ENCODE results near the gene SPINDOC. TPM values are rescaled to one million over a fixed set of nuclear protein-coding genes. Genes with fewer than 3 reads are reported as not detected.
"Not testable (repeated sequence)": the region's sequence is repeated elsewhere in the genome, so short reads cannot be mapped to it uniquely, and the experiment has no call there.

The SPINDOC gene
- total and polyA plus RNA-seq, 4 donors = 9.1 to 39.4 (median 25.7) TPM

DNA sequence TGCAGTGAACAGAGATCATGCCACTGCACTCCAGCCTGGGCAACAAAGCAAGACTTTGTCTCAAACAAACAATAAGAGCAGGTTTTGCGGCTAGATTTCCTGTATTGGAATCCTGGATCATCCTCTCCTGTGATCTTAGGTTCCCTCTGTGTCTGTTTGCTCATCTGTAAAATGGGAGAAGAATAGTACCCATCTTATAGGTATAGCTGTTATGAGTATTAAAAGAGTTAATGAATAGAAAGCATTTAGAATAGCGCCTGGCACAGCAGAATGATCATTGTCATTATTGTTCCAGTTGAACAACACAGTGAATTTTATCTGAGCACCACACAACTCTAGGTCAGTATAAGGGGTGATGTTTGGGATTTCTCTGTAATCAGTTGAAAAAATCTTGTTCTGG is 36.4 kb downstream of the SPINDOC start:
- Histone ChIP-seq H3K36me3 (ENCODE audit: control insufficient read depth, insufficient read depth, low read length) (peaks cover 12% of the 10 kb centered on the region), H3K27me3 (ENCODE audit: control insufficient read depth, insufficient read depth, low read length) (no peaks in the 10 kb centered on the region), H3K4me3 (ENCODE audit: low read depth, low read length) (no peak overlapping the region), H3K9me3 (ENCODE audit: control insufficient read depth, insufficient read depth, low read length) (no peaks in the 10 kb centered on the region), H3K27ac (ENCODE audit: low read depth, low read length) (no peak overlapping the region), H3K4me1 (ENCODE audit: control insufficient read depth, insufficient read depth, low read length) (peaks cover 20% of the 10 kb centered on the region)
- WGBS (ENCODE audit: insufficient coverage) = 80% methylated on average over 1 of the region's 2 CpGs
- no peak for DNase-seq (ENCODE audit: low read depth in 4 of 6, low spot score in 6 of 6)

DNA sequence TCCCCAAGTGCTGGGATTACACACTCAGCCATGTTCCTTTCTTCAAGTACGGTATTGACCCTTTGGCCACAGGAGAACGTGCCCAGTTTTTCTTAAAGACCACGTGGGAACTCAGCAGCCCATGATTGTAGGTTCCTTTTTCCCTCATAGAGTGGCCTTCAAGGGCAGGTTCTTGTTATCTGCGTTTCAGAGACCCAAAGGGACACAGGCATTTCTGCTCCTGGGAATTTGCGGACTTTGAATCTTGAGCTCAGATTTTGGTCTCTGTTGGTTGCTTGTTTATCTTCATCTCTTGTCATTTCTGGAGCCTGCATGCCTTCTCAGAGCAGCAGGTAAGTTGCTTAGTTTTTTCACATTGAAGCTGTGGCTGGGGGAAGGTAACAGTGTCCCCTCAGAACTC is 37.7 kb downstream of the SPINDOC start:
- peaks cover 15% of the 10 kb centered on the region for H3K4me1 ChIP-seq (ENCODE audit: control insufficient read depth, insufficient read depth, low read length)
- WGBS (ENCODE audit: insufficient coverage) = 94% methylated on average over 5 of the region's 5 CpGs
- H3K27ac ChIP-seq (ENCODE audit: low read depth, low read length) = no peak overlapping the region
- peaks cover 10% of the 10 kb centered on the region for H3K36me3 ChIP-seq (ENCODE audit: control insufficient read depth, insufficient read depth, low read length)
- no peak overlapping the region for H3K4me3 ChIP-seq (ENCODE audit: low read depth, low read length)
- H3K9me3 ChIP-seq (ENCODE audit: control insufficient read depth, insufficient read depth, low read length) = no peaks in the 10 kb centered on the region
- DNase-seq (ENCODE audit: low read depth in 4 of 6, low spot score in 6 of 6) = no peak
- no peaks in the 10 kb centered on the region for H3K27me3 ChIP-seq (ENCODE audit: control insufficient read depth, insufficient read depth, low read length)

DNA sequence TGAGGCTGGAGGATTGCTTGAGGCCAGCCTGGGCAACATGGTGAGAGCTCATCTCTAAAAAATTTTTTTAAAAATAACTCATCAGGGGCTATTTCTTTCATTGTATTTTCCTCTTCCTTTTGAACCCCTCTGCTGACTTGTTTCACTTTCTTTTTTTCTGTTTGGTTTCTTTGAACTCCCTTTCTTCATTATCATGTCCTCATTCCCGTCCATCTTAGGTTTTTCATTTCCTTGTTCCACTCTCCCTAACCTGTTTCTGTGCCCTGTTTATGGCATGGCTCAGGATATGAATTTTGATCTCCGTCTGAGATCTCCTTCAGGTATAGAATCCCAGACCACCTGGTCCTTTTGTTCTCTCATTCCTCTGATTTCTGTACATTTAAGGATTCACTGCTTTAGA is 38.1 kb downstream of the SPINDOC start:
- 40% methylated on average over 1 of the region's 2 CpGs for WGBS (ENCODE audit: insufficient coverage)
- H3K36me3 ChIP-seq (ENCODE audit: control insufficient read depth, insufficient read depth, low read length) = peaks cover 6% of the 10 kb centered on the region
- peak overlapping the region; percentile 57 for H3K27ac ChIP-seq (ENCODE audit: low read depth, low read length)
- no peaks in the 10 kb centered on the region for H3K27me3 ChIP-seq (ENCODE audit: control insufficient read depth, insufficient read depth, low read length)
- no peak overlapping the region for H3K4me3 ChIP-seq (ENCODE audit: low read depth, low read length)
- H3K9me3 ChIP-seq (ENCODE audit: control insufficient read depth, insufficient read depth, low read length) = no peaks in the 10 kb centered on the region
- DNase-seq (ENCODE audit: low read depth in 4 of 6, low spot score in 6 of 6) = no peak
- H3K4me1 ChIP-seq (ENCODE audit: control insufficient read depth, insufficient read depth, low read length) = peaks cover 15% of the 10 kb centered on the region

DNA sequence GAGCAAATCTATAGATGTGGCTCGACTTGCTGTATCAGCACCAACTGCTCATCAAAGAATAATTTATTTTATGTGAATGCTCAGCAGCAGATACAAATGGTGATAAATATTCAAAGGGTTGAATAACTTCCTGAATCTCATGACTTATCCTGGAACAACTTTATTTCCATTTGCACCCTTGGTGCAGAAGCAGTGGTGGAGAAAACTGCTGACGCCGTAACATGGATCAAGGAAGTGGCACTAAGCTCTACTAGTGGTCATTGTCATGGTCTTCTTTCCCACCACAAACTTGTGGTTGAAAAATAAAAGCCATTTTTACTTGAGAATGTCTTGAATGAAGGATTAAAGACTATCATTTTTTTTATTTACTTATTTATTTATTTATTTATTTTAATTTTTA is 40.2 kb downstream of the SPINDOC start:
- Histone ChIP-seq H3K36me3 (ENCODE audit: control insufficient read depth, insufficient read depth, low read length) (peaks cover 10% of the 10 kb centered on the region), H3K27ac (ENCODE audit: low read depth, low read length) (no peak overlapping the region), H3K4me3 (ENCODE audit: low read depth, low read length) (no peak overlapping the region), H3K4me1 (ENCODE audit: control insufficient read depth, insufficient read depth, low read length) (peaks cover 6% of the 10 kb centered on the region), H3K9me3 (ENCODE audit: control insufficient read depth, insufficient read depth, low read length) (no peaks in the 10 kb centered on the region), H3K27me3 (ENCODE audit: control insufficient read depth, insufficient read depth, low read length) (no peaks in the 10 kb centered on the region)
- no peak for DNase-seq (ENCODE audit: low read depth in 4 of 6, low spot score in 6 of 6)
- no CpG with 5 or more reads among the region's 3 CpGs for WGBS (ENCODE audit: insufficient coverage)

DNA sequence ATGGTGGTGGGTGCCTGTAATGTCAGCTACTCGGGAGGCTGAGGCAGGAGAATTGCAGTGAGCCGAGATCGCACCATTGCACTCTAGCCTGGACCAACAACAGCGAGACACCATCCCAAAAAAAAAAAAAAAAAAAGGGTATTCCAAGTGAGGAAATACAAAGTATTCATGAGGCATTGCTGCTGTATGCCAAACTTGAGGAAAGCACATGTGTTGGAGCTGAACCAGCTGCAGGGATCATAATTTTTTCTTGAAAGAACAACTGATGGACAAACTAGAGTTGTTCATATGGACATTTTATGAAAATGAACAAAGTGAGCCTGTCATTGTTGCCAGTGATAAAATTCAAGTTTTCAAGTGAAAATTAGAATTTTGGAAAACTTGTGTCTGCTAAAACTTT is 41.4 kb downstream of the SPINDOC start:
- Histone ChIP-seq H3K4me1 (ENCODE audit: control insufficient read depth, insufficient read depth, low read length) (peaks cover 9% of the 10 kb centered on the region), H3K4me3 (ENCODE audit: low read depth, low read length) (no peak overlapping the region), H3K36me3 (ENCODE audit: control insufficient read depth, insufficient read depth, low read length) (peaks cover 13% of the 10 kb centered on the region), H3K9me3 (ENCODE audit: control insufficient read depth, insufficient read depth, low read length) (no peaks in the 10 kb centered on the region), H3K27me3 (ENCODE audit: control insufficient read depth, insufficient read depth, low read length) (no peaks in the 10 kb centered on the region), H3K27ac (ENCODE audit: low read depth, low read length) (no peak overlapping the region)
- no CpG with 5 or more reads among the region's 4 CpGs for WGBS (ENCODE audit: insufficient coverage)
- DNase-seq (ENCODE audit: low read depth in 4 of 6, low spot score in 6 of 6) = no peak

DNA sequence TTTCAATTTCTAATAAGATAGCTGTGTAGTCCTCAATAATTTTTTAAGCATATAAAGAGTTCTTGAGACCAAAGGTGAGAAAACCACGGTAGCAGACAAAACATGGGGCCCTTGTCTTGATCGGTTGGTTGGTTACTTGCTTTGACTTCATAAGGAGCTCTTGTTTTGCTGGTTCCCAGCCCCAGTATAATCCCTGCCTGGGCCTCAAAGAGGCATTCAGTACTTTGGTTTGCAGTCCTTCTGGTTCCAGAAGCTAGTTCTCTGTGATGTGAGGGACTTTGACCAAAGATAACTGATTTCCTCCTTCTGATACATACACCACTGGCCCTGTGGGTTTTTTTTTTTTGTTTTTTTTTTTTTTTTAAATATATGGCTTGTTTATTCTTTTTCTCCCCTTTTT is 42.7 kb downstream of the SPINDOC start:
- Histone ChIP-seq H3K4me1 (ENCODE audit: control insufficient read depth, insufficient read depth, low read length) (peaks cover 9% of the 10 kb centered on the region), H3K27me3 (ENCODE audit: control insufficient read depth, insufficient read depth, low read length) (no peaks in the 10 kb centered on the region), H3K9me3 (ENCODE audit: control insufficient read depth, insufficient read depth, low read length) (no peaks in the 10 kb centered on the region), H3K27ac (ENCODE audit: low read depth, low read length) (no peak overlapping the region), H3K36me3 (ENCODE audit: control insufficient read depth, insufficient read depth, low read length) (peaks cover 14% of the 10 kb centered on the region), H3K4me3 (ENCODE audit: low read depth, low read length) (no peak overlapping the region)
- no peak for DNase-seq (ENCODE audit: low read depth in 4 of 6, low spot score in 6 of 6)
- WGBS (ENCODE audit: insufficient coverage) = 33% methylated on average over 1 of the region's 2 CpGs

DNA sequence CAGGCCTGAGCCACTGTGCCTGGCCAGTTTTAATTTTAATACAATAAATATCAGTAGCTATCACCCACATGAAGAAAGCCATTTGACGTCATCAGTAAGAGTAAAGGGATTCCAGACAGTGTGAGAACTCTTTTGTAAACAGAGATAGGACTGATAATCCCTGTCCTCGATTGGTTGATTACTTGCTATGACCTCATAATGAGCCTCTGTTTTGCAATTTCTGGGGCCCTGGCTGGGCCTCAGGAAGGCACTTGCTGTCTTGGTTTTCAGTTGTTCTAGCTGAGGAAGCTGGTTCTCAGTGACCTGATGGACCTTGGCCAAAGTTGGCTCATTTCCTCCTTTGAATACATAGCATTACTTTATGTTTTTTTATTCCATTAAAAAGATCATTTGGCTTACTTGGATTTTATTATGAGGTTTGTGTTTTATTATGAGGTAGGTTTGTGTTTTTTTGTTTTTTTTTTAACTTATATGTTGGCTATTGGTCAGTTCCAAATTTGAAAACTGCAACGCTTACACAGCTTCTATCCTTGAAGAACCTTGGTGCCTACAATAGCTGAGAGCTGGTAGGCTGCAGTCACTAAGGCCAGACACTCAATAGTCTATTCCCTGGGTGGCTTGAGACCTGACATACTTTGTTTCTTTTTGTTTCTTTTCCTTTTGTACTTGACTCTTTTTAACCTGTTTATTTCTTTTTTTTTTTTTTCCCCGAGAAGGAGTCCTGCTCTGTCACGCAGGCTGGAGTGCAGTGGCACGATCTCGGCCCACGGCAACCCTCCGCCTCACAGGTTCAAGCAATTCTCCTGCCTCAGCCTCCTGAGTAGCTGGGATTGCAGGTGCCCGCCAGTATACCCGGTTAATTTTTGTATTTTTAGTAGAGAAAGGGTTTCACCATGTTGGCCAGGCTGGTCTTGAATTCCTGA is 45.6 kb downstream of the SPINDOC start:
- H3K36me3 ChIP-seq (ENCODE audit: control insufficient read depth, insufficient read depth, low read length) = peaks cover 17% of the 10 kb centered on the region
- no peaks in the 10 kb centered on the region for H3K27me3 ChIP-seq (ENCODE audit: control insufficient read depth, insufficient read depth, low read length)
- H3K27ac ChIP-seq (ENCODE audit: low read depth, low read length) = no peak overlapping the region
- WGBS (ENCODE audit: insufficient coverage) = 84% methylated on average over 8 of the region's 11 CpGs
- H3K4me3 ChIP-seq (ENCODE audit: low read depth, low read length) = no peak overlapping the region
- H3K4me1 ChIP-seq (ENCODE audit: control insufficient read depth, insufficient read depth, low read length) = peaks cover 9% of the 10 kb centered on the region
- H3K9me3 ChIP-seq (ENCODE audit: control insufficient read depth, insufficient read depth, low read length) = no peaks in the 10 kb centered on the region
- DNase-seq (ENCODE audit: low read depth in 4 of 6, low spot score in 6 of 6) = no peak

DNA sequence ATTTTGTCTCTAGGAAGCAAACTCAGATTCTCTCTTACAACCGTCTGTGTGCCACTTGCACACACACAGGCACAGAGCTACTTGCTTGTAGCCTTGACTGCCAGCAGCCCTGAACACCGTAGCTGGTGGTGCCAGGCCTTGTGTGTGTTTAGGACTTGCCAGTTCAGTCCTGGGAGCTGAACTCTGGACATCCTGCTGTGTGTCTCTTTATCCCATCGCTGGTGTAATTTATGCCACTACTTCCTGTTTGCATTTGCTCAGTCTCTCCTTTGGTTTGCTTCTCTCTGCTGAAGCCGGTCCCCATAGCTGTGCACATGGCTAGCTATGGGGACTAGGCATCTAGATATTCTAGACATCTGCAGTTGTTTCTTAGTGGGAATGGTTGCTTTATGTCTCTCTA is 49.7 kb downstream of the SPINDOC start:
- H3K27ac ChIP-seq (ENCODE audit: low read depth, low read length) = no peak overlapping the region
- DNase-seq (ENCODE audit: low read depth in 4 of 6, low spot score in 6 of 6) = peak in 2 of 6 donors; percentile 28 to 29
- H3K4me1 ChIP-seq (ENCODE audit: control insufficient read depth, insufficient read depth, low read length) = peaks cover 21% of the 10 kb centered on the region
- no peaks in the 10 kb centered on the region for H3K27me3 ChIP-seq (ENCODE audit: control insufficient read depth, insufficient read depth, low read length)
- H3K4me3 ChIP-seq (ENCODE audit: low read depth, low read length) = no peak overlapping the region
- peaks cover 20% of the 10 kb centered on the region for H3K36me3 ChIP-seq (ENCODE audit: control insufficient read depth, insufficient read depth, low read length)
- WGBS (ENCODE audit: insufficient coverage) = 17% methylated on average over 3 of the region's 4 CpGs
- H3K9me3 ChIP-seq (ENCODE audit: control insufficient read depth, insufficient read depth, low read length) = no peaks in the 10 kb centered on the region

DNA sequence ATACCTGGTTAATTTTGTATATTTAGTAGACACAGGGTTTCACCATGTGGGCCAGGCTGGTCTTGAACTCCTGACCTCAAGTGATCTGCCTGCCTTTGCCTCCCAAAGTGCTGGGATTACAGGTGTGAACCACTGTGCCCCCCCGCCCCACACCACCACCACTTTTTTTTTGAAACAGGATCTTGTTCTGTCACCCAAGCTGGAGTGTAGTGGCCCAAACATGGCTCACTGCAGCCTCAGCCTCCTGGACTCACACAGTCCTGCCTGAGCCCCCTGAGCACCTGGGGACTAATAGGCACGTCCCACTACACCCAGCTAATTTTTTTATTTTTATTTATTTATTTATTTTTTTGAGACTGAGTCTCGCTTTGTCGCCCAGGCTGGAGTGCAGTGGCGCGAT is 50.4 kb downstream of the SPINDOC start:
- not testable (repeated sequence) for DNase-seq (ENCODE audit: low read depth in 4 of 6, low spot score in 6 of 6); H3K27ac ChIP-seq (ENCODE audit: low read depth, low read length); H3K4me3 ChIP-seq (ENCODE audit: low read depth, low read length); H3K9me3 ChIP-seq (ENCODE audit: control insufficient read depth, insufficient read depth, low read length); H3K27me3 ChIP-seq (ENCODE audit: control insufficient read depth, insufficient read depth, low read length)
- Histone ChIP-seq H3K36me3 (ENCODE audit: control insufficient read depth, insufficient read depth, low read length) (peaks cover 22% of the 10 kb centered on the region), H3K4me1 (ENCODE audit: control insufficient read depth, insufficient read depth, low read length) (peaks cover 20% of the 10 kb centered on the region)
- 96% methylated on average over 3 of the region's 6 CpGs for WGBS (ENCODE audit: insufficient coverage)

DNA sequence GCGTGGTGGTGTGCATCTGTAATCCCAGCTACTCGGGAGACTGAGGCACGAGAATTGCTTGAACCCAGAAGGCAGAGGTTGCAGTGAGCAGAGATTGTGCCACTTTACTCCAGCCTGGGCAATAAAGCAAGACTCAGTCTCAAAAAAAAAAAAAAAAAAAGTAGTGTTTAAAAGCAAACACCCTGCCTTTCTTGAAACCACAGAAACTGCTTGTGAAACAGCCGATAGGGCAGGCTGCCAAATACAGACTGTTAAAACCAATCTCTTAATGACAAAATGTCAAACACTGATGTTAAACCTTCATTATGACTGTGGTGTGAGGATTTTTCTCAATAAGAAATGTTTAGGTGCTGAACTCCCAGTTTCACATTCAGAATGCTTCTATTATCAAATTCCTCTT is 53.0 kb downstream of the SPINDOC start:
- Histone ChIP-seq H3K4me3 (ENCODE audit: low read depth, low read length) (no peak overlapping the region), H3K9me3 (ENCODE audit: control insufficient read depth, insufficient read depth, low read length) (no peaks in the 10 kb centered on the region), H3K36me3 (ENCODE audit: control insufficient read depth, insufficient read depth, low read length) (peaks cover 16% of the 10 kb centered on the region), H3K4me1 (ENCODE audit: control insufficient read depth, insufficient read depth, low read length) (peaks cover 35% of the 10 kb centered on the region), H3K27me3 (ENCODE audit: control insufficient read depth, insufficient read depth, low read length) (no peaks in the 10 kb centered on the region), H3K27ac (ENCODE audit: low read depth, low read length) (no peak overlapping the region)
- peak in 2 of 6 donors; percentile 67 to 68 for DNase-seq (ENCODE audit: low read depth in 4 of 6, low spot score in 6 of 6)
- 57% methylated on average over 3 of the region's 4 CpGs for WGBS (ENCODE audit: insufficient coverage)
